Suprapubic skin (tissue), 3 donors: ENCODE measurements around the gene EHMT2.

Experiments
- POLR2AphosphoS5 ChIP-seq, 3 donors: sonication (generic); formaldehyde crosslinking; IDR thresholded peaks; one replicate each; pipeline ENCODE4 v1.6.1; 2017; ENCODE audit warnings: antibody characterized with exemption in 3 of 3
- TF ChIP-seq, protein P1 (sequence below), 2 donors: fragments of 200-600 bp in 1 of 2; fragments of 450-650 bp in 1 of 2; sonication (generic) in 1 of 2; IDR thresholded peaks; one replicate each; pipeline ENCODE4 v1.5.1; 2016 to 2019; ENCODE audit warnings: antibody characterized with exemption in 2 of 2, mild to moderate bottlenecking in 1 of 2, moderate library complexity in 1 of 2

DNA sequence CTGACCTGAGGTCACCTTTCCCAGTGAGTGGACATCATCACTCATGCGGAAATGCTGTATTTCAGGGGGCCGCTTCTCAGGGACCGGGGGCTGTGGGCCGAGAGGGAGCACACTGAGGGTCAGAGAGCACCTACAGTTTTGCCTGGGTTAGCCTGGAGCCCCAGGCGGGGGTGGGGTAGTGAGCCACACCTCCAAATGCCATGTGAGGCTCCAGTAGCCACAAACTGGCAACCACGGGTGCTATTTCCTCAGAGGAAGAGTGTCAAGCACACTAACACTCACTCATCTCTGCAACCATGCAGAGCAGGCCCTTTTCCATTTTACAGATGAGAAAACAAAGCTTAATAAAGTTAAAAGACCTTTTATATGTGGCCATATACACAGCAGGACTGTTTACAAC, 4.7 kb downstream of the EHMT2 start:
- TF ChIP-seq, protein P1, sequence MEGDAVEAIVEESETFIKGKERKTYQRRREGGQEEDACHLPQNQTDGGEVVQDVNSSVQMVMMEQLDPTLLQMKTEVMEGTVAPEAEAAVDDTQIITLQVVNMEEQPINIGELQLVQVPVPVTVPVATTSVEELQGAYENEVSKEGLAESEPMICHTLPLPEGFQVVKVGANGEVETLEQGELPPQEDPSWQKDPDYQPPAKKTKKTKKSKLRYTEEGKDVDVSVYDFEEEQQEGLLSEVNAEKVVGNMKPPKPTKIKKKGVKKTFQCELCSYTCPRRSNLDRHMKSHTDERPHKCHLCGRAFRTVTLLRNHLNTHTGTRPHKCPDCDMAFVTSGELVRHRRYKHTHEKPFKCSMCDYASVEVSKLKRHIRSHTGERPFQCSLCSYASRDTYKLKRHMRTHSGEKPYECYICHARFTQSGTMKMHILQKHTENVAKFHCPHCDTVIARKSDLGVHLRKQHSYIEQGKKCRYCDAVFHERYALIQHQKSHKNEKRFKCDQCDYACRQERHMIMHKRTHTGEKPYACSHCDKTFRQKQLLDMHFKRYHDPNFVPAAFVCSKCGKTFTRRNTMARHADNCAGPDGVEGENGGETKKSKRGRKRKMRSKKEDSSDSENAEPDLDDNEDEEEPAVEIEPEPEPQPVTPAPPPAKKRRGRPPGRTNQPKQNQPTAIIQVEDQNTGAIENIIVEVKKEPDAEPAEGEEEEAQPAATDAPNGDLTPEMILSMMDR (IDR thresholded peaks at IDR 0.05) = no peak
- TF ChIP-seq POLR2AphosphoS5 (IDR thresholded peaks at IDR 0.05) = no peak
